ENCODE data around the gene TAS2R3.

Gene TAS2R3

GRCh38 chr7:141722529-141722928, 41.4 kb upstream of the TAS2R3 start:
- H3K27ac ChIP-seq, result no peak overlapping the region
- no peaks in the 10 kb centered on the region for H3K27me3 ChIP-seq (ENCODE audit: insufficient read depth, low read depth, severe bottlenecking)
- no peaks in the 10 kb centered on the region for H3K9me3 ChIP-seq (ENCODE audit: severe bottlenecking)
- H3K4me3 ChIP-seq (ENCODE audit: low read depth, low read length), result no peak overlapping the region
- DNase-seq, result no peak
- no peak for TF ChIP-seq CTCF (IDR thresholded peaks at IDR 0.05; ENCODE audit: low read depth, low read length)
- H3K36me3 ChIP-seq, result no peaks in the 10 kb centered on the region

- H3K4me3 ChIP-seq (ENCODE audit: low read depth, low read length), result no peak overlapping the region
- no peaks in the 10 kb centered on the region for H3K9me3 ChIP-seq (ENCODE audit: severe bottlenecking)
- no peak for DNase-seq
- no peaks in the 10 kb centered on the region for H3K36me3 ChIP-seq
- no peak for TF ChIP-seq CTCF (IDR thresholded peaks at IDR 0.05; ENCODE audit: low read depth, low read length)
- peaks cover 3% of the 10 kb centered on the region for H3K27me3 ChIP-seq (ENCODE audit: insufficient read depth, low read depth, severe bottlenecking)
- no peak overlapping the region for H3K27ac ChIP-seq
These were observed 34.9 kb upstream of the TAS2R3 start for GRCh38 chr7:141729020-141729419.

- Histone ChIP-seq H3K4me3 (ENCODE audit: low read depth, low read length) (no peak overlapping the region), H3K27ac (no peak overlapping the region), H3K36me3 (no peaks in the 10 kb centered on the region), H3K27me3 (ENCODE audit: insufficient read depth, low read depth, severe bottlenecking) (peaks cover 3% of the 10 kb centered on the region), H3K9me3 (ENCODE audit: severe bottlenecking) (no peaks in the 10 kb centered on the region)
- no peak for TF ChIP-seq CTCF (IDR thresholded peaks at IDR 0.05; ENCODE audit: low read depth, low read length)
- DNase-seq, result no peak
These were observed 32.3 kb upstream of the TAS2R3 start for GRCh38 chr7:141731476-141732149.

- Histone ChIP-seq H3K27me3 (ENCODE audit: insufficient read depth, low read depth, severe bottlenecking) (no peaks in the 10 kb centered on the region), H3K27ac (no peak overlapping the region), H3K4me3 (ENCODE audit: low read depth, low read length) (peak overlapping the region; percentile 86), H3K9me3 (ENCODE audit: severe bottlenecking) (no peaks in the 10 kb centered on the region), H3K36me3 (peaks cover 25% of the 10 kb centered on the region)
- no peak for TF ChIP-seq CTCF (IDR thresholded peaks at IDR 0.05; ENCODE audit: low read depth, low read length)
- DNase-seq, result no peak
These were observed 26.6 kb upstream of the TAS2R3 start for GRCh38 chr7:141737118-141737835.

- Histone ChIP-seq H3K27ac (peak within 1 kb of the TSS; percentile 84), H3K4me3 (ENCODE audit: low read depth, low read length) (peak within 1 kb of the TSS; percentile 86), H3K27me3 (ENCODE audit: insufficient read depth, low read depth, severe bottlenecking) (no peaks in the 10 kb centered on the region), H3K36me3 (peaks cover 32% of the 10 kb centered on the region), H3K9me3 (ENCODE audit: severe bottlenecking) (no peaks in the 10 kb centered on the region)
- peak; percentile 63 for TF ChIP-seq CTCF (IDR thresholded peaks at IDR 0.05; ENCODE audit: low read depth, low read length)
- peak; percentile 90 for DNase-seq
These were observed 25.9 kb upstream of the TAS2R3 start, which contains the start of gene SSBP1 for GRCh38 chr7:141737836-141738591. Gene SSBP1 (plus strand): TSS chr7:141738358. CDS start chr7:141739167, 809 bp downstream.
